Measurements from ENCODE around the gene NQO2.
A peak's percentile ranks its signal among the peaks of the same experiment; 100 is the strongest.

NQO2 gene

DNA sequence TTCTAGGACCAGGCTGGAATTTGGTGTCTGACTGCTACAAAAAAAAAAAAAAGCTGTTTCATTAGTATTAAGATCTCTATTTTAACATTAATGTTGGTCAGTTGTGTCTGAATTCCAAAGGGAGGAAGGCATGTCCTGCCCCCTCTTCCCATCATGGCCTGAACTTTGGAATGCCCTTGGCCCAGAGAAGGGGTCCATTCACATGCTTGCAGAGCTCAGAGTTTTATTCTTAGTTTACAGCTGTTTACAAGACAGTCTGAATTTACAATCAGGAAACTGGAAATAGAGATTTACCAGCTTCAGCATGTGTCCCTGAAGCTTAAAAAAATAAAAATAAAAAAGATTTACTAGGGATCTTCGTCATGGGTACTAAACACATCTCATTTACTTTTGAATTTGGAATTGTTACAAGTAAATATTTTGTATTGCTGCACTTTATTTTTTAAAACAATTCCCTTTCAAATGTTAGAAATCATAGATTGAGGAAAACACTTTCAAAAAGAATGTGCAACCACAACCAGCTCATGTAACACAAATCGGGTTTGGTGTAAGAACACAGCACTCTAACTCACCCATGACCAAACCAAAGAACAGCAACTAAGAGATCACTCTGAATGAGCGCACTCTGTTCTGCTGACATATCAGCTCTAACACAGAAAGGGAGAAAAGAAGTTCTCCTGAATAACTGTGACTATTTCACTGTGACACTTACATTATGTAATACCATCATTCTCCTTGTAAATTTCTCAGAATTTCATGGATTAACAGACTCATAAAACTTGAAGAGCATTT, 21.7 kb upstream of the NQO2 start:
- no peak overlapping the region for H3K4me3 ChIP-seq (ENCODE audit: low read length)
- WGBS, result 93% methylated on average over 2 of the region's 3 CpGs
- peaks cover 19% of the 10 kb centered on the region; the same call in 1 of the 2 replicates for H3K4me1 ChIP-seq (ENCODE audit: insufficient read depth, low read length)
- no peak overlapping the region for H3K27ac ChIP-seq (ENCODE audit: low read depth, low read length)
- H3K36me3 ChIP-seq (ENCODE audit: insufficient read depth, low read length), result no peaks in the 10 kb centered on the region
- no peaks in the 10 kb centered on the region for H3K9me3 ChIP-seq (ENCODE audit: insufficient read depth, low read depth, low read length)
- H3K27me3 ChIP-seq (ENCODE audit: insufficient read depth, low read length), result no peaks in the 10 kb centered on the region
- no peak overlapping the region for H3K9ac ChIP-seq (ENCODE audit: low read depth, low read length)

DNA sequence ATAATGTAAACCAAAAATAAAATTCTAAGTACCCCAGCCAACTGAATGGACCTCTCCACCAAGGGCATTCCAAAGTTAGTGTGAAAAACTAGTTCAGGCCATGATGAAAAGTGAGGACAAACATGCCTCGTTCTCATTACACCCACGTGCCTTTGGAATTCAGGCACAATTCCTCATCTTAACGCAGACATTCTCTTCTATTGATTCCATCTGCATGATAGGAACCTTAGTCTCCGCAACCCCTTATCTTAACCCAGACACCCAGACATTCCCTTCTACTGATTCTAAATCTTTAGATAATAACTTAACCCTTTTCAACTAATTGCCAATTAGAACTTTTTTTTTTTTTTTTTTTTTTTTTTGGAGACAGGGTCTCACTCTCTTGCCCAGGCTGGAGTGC, 20.8 kb upstream of the NQO2 start:
- 80% methylated on average over 4 of the region's 4 CpGs for WGBS
- Histone ChIP-seq H3K27me3 (ENCODE audit: insufficient read depth, low read length) (no peaks in the 10 kb centered on the region), H3K36me3 (ENCODE audit: insufficient read depth, low read length) (no peaks in the 10 kb centered on the region), H3K4me1 (ENCODE audit: insufficient read depth, low read length) (peaks cover 19% of the 10 kb centered on the region; the same call in 1 of the 2 replicates), H3K4me3 (ENCODE audit: low read length) (no peak overlapping the region), H3K27ac (ENCODE audit: low read depth, low read length) (no peak overlapping the region), H3K9ac (ENCODE audit: low read depth, low read length) (no peak overlapping the region), H3K9me3 (ENCODE audit: insufficient read depth, low read depth, low read length) (no peaks in the 10 kb centered on the region)

DNA sequence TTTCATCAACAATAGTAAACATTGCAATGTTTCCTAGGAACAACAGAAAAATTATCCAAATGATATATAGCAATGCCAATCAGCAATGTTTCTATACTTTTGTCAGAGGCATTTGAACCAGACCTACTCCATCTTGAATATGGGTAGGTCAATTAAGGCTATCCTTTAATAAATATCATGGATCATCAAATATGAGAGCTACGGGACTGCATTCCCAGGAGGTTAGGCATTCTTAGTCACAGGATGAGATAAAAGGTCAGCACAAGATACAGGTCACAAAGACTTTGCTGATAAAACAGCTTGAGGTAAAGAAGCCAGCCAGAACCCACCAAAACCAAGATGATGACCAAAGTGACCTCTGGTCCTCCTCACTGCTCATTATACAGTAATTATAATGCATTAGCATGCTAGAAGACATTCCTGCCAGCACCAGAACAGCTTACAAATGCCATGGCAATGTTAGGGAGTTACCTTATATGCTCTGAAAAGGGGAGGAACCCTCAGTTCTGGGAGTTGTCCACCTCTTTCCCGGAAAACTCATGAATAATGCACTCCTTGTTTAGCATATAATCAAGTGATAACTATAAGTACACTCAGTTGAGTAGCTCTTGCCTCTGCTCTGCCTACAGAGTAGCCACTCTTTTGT, 19.8 kb upstream of the NQO2 start:
- Histone ChIP-seq H3K27ac (ENCODE audit: low read depth, low read length) (no peak overlapping the region), H3K36me3 (ENCODE audit: insufficient read depth, low read length) (no peaks in the 10 kb centered on the region), H3K9me3 (ENCODE audit: insufficient read depth, low read depth, low read length) (no peaks in the 10 kb centered on the region), H3K9ac (ENCODE audit: low read depth, low read length) (no peak overlapping the region), H3K27me3 (ENCODE audit: insufficient read depth, low read length) (no peaks in the 10 kb centered on the region), H3K4me3 (ENCODE audit: low read length) (no peak overlapping the region), H3K4me1 (ENCODE audit: insufficient read depth, low read length) (peaks cover 24% of the 10 kb centered on the region)
- WGBS, result 85% methylated on average over 2 of the region's 2 CpGs

DNA sequence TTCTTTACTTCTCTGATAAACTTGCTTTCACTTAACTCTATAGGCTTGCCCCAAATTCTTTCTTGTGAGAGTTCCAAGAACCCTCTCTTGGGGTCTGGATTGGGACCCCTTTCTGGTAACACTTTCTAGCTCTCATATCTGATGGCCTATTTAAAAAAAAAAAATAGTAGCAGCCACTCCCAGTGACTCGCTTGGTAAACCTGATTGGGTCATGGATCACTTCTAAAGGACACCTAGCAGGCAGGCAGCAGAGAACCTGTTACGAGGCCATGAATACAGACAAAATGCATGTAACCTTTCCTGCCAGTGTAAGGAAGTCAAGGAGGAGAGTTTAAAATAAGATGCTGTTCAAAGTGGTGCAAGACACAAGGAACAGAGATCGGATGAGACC, 19.2 kb upstream of the NQO2 start:
- Histone ChIP-seq H3K4me1 (ENCODE audit: insufficient read depth, low read length) (peaks cover 28% of the 10 kb centered on the region), H3K9me3 (ENCODE audit: insufficient read depth, low read depth, low read length) (no peaks in the 10 kb centered on the region), H3K4me3 (ENCODE audit: low read length) (no peak overlapping the region), H3K27ac (ENCODE audit: low read depth, low read length) (no peak overlapping the region), H3K9ac (ENCODE audit: low read depth, low read length) (no peak overlapping the region), H3K27me3 (ENCODE audit: insufficient read depth, low read length) (no peaks in the 10 kb centered on the region), H3K36me3 (ENCODE audit: insufficient read depth, low read length) (no peaks in the 10 kb centered on the region)
- WGBS, result 83% methylated on average over 3 of the region's 3 CpGs

DNA sequence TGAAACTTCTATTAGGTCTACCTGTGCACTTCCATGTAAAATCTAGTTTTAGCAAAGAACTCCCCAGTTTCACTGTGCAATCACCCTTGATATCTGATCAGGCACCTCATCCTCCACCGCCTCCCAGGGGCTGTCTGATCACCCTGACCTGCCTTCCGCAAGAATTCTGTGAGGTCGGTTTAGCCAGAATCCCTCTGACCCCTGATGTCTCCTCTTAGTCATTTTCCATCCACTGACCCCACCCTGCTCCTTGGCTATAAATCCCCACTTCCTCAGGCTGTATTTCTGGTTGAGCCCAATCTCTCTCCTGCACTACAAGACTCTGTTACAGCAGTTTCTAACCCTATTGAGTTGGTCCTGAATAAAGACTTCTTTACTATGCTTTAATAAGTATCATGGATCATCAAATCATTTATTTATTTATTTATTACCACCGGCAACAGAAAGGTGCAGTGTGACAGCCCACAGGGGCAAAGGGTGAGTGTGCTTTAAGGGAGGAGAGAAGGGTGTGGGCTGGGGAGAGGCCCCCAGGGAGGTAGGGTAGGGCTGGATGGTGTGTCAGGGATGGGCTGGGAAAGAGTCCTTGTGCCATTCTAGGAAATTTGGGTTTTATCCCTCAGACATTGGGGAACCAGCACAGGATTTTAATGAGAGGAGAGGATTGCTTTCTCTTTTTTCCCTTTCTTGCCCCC, 17.1 kb upstream of the NQO2 start:
- no peak overlapping the region for H3K4me3 ChIP-seq (ENCODE audit: low read length)
- H3K36me3 ChIP-seq (ENCODE audit: insufficient read depth, low read length), result no peaks in the 10 kb centered on the region
- no peaks in the 10 kb centered on the region for H3K9me3 ChIP-seq (ENCODE audit: insufficient read depth, low read depth, low read length)
- 83% methylated on average over 4 of the region's 4 CpGs for WGBS
- no peaks in the 10 kb centered on the region for H3K27me3 ChIP-seq (ENCODE audit: insufficient read depth, low read length)
- no peak overlapping the region for H3K9ac ChIP-seq (ENCODE audit: low read depth, low read length)
- H3K4me1 ChIP-seq (ENCODE audit: insufficient read depth, low read length), result peaks cover 16% of the 10 kb centered on the region
- no peak overlapping the region for H3K27ac ChIP-seq (ENCODE audit: low read depth, low read length)

DNA sequence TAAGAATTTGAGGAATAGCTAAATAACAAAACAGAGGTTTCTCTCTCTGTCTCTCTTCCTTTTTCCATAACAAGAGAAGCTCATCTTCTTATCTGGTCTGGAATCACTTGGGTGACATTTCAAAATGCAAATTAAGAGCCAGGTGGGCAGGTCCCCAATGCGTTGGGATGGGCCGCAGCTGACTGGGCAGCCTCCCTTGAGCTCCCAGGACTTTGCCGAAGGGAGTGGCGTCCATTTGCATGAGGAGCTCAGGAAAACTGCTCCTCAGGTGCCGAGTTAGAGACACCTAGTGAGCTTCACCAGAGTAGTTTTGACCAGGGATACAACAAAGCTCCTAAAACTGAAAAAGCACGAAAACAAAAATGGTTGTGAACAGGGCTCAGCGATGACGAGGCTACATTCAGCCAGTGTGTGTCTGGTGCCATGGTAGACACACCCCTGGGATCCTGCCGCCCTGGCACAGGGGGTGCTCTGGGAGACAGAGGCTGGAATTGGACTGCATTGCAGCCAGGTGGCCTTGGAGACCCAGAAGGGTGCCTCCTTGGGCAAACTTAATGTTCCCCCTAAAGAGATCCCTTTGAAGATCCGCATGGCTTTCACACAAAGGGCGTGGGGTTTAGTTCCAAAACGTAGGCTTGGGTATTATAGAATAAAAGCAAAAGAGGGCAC, 14.8 kb upstream of the NQO2 start:
- no peaks in the 10 kb centered on the region for H3K9me3 ChIP-seq (ENCODE audit: insufficient read depth, low read depth, low read length)
- peak overlapping the region; percentile 34; the same call in 1 of the 2 replicates for H3K27ac ChIP-seq (ENCODE audit: low read depth, low read length)
- no peak overlapping the region for H3K9ac ChIP-seq (ENCODE audit: low read depth, low read length)
- H3K4me1 ChIP-seq (ENCODE audit: insufficient read depth, low read length), result peaks cover 14% of the 10 kb centered on the region
- H3K4me3 ChIP-seq (ENCODE audit: low read length), result no peak overlapping the region
- no peaks in the 10 kb centered on the region for H3K36me3 ChIP-seq (ENCODE audit: insufficient read depth, low read length)
- 42% methylated on average over 12 of the region's 12 CpGs for WGBS
- H3K27me3 ChIP-seq (ENCODE audit: insufficient read depth, low read length), result no peaks in the 10 kb centered on the region

DNA sequence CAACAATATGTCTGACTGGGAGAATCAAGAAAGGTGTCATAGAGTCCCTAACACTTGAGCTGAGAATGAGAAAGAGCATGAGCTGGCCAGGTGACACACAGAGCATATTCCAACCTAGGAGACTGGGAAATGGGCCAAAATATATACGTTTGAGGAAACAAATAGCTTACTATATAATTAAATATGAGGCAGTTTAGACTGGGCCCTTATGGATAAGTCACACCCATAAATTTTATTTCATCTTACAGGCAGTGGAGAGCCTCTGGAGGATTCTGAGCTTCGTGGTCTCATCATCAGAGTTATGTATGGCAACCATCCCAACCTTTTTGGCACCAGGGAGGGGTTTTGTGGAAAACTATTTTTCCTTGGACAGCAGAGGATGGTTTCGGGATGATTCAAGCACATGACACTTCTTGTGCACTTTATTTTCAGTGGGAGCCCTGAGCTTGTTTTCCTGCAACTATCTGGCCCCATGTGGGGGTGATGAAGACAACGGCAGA, 12.9 kb upstream of the NQO2 start:
- no peaks in the 10 kb centered on the region for H3K9me3 ChIP-seq (ENCODE audit: insufficient read depth, low read depth, low read length)
- peaks cover 29% of the 10 kb centered on the region for H3K4me1 ChIP-seq (ENCODE audit: insufficient read depth, low read length)
- no peak overlapping the region for H3K9ac ChIP-seq (ENCODE audit: low read depth, low read length)
- H3K27ac ChIP-seq (ENCODE audit: low read depth, low read length), result no peak overlapping the region
- no peak overlapping the region for H3K4me3 ChIP-seq (ENCODE audit: low read length)
- H3K27me3 ChIP-seq (ENCODE audit: insufficient read depth, low read length), result no peaks in the 10 kb centered on the region
- WGBS, result 83% methylated on average over 4 of the region's 4 CpGs
- H3K36me3 ChIP-seq (ENCODE audit: insufficient read depth, low read length), result no peaks in the 10 kb centered on the region

DNA sequence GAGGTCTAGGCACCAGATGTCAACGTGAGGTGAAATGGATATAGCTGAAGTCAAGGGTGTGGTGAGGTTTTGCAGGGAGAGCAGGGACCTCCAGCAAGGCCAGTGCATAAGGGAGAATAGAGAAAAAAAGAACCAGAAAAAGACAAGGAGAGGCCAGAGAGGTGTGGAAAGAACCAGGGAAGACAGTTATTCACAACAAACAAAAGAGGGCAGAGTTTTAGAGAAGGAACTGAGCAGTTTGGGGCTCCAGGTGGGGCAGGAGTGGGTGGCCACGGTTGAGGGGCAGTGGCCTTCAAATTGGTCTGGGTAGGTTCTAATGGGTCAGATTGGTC, 11.6 kb upstream of the NQO2 start:
- 28% methylated on average over 2 of the region's 2 CpGs for WGBS

DNA sequence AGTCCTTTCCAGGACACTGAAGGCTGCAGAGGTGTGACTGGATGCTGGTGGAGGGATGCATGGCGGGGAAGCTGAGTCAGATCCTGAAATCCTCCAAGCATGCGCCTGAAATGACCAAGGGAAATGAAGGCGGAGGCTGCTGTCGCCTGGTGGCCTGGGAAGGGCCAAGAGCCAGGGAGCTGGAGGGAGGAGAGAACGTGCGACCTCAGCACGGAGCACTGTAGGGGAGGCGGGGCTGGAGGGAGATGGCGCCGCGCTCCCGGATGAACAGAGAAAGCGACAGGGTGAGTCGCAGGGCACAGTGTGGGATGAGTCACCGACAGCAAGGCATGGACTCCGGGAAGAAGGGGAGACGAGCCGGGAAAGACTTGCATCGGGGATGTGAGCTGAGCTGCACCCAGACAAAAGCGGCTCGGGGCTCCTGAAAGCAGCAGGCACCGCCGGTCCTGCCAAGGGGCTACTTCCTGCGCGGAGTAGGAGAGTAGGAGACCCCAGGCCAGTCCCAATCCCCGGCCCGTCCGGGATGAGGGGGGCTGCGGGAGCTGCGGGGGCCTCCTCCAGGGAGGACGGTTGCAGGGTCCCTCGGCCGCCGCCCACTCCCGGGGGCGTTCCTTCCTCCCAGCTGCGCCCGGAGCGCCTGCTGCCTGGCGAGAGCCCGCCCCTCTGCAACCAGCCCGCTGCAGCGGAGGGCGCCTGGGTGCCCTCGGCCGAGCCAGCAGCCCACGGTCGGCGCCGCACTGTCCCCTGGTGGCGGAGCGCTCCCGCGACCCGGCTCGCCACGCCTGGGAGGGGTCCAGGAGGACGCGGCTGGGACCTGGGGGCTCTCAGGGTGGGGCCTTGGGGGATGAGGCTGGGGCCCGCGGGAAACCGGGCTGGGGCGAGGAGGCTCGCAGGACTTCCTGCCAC, 11.0 kb upstream of the NQO2 start:
- Histone ChIP-seq H3K4me3 (ENCODE audit: low read length) (peak overlapping the region; percentile 59), H3K4me1 (ENCODE audit: insufficient read depth, low read length) (peaks cover 29% of the 10 kb centered on the region), H3K36me3 (ENCODE audit: insufficient read depth, low read length) (no peaks in the 10 kb centered on the region), H3K9me3 (ENCODE audit: insufficient read depth, low read depth, low read length) (no peaks in the 10 kb centered on the region), H3K27me3 (ENCODE audit: insufficient read depth, low read length) (no peaks in the 10 kb centered on the region), H3K9ac (ENCODE audit: low read depth, low read length) (peak overlapping the region; percentile 86), H3K27ac (ENCODE audit: low read depth, low read length) (peak overlapping the region; percentile 98)
- under 1% methylated on average over 64 of the region's 64 CpGs for WGBS

More for the DNA sequence above, 11.6 kb upstream of the NQO2 start:
- Histone ChIP-seq H3K27me3 (ENCODE audit: insufficient read depth, low read length) (no peaks in the 10 kb centered on the region), H3K4me1 (ENCODE audit: insufficient read depth, low read length) (peaks cover 29% of the 10 kb centered on the region), H3K4me3 (ENCODE audit: low read length) (peak overlapping the region; percentile 59), H3K36me3 (ENCODE audit: insufficient read depth, low read length) (no peaks in the 10 kb centered on the region), H3K27ac (ENCODE audit: low read depth, low read length) (peak overlapping the region; percentile 98), H3K9me3 (ENCODE audit: insufficient read depth, low read depth, low read length) (no peaks in the 10 kb centered on the region), H3K9ac (ENCODE audit: low read depth, low read length) (peak overlapping the region; percentile 86; the same call in 1 of the 2 replicates)
